Ectodermal cell (in vitro differentiated cells): ENCODE measurements around the gene MTREX.

ENCODE experiments used
- H3K27ac ChIP-seq: 2 replicates; pipeline ENCODE4 v1.7.0; 2013; ENCODE audit warnings: mild to moderate bottlenecking, low read depth, low read length; ENCODE audit not compliant: insufficient read depth, poor library complexity, severe bottlenecking
- H3K27me3 ChIP-seq: 2 replicates; pipeline ENCODE4 v1.7.0; 2013; ENCODE audit warnings: mild to moderate bottlenecking, low read length; ENCODE audit not compliant: insufficient read depth, control insufficient read depth, poor library complexity, severe bottlenecking
- H3K36me3 ChIP-seq: one replicate; pipeline ENCODE4 v1.7.0; 2013; ENCODE audit warnings: low read length; ENCODE audit not compliant: control insufficient read depth, insufficient read depth
- H3K4me1 ChIP-seq: one replicate; pipeline ENCODE4 v1.7.0; 2013; ENCODE audit warnings: low read length; ENCODE audit not compliant: control insufficient read depth, insufficient read depth
- H3K4me3 ChIP-seq: 2 replicates; pipeline ENCODE4 v1.7.0; 2013; ENCODE audit warnings: low read depth, low read length, control low read depth; ENCODE audit not compliant: insufficient read depth
- H3K9me3 ChIP-seq: 2 replicates; pipeline ENCODE4 v1.7.0; 2013; ENCODE audit warnings: mild to moderate bottlenecking, low read length, moderate library complexity; ENCODE audit not compliant: control insufficient read depth
- WGBS, 2 experiments: methylation state at CpG; one replicate each; pipeline ENCODE4 v1.1.7; 2013; ENCODE audit warnings: missing lambda C conversion rate in 2 of 2; 5-methylcytosine and 5-hydroxymethylcytosine counted together

MTREX gene

GRCh38 chr5:55454282-55454681 lies 146.5 kb downstream of the MTREX start:
- Histone ChIP-seq H3K9me3 (no peaks in the 10 kb centered on the region), H3K36me3 (no peaks in the 10 kb centered on the region), H3K27me3 (no peaks in the 10 kb centered on the region), H3K4me3 (no peak overlapping the region), H3K27ac (no peak overlapping the region), H3K4me1 (no peaks in the 10 kb centered on the region)
- WGBS, 2 experiments, result 98 to 100% methylated on average over 1 of the region's 2 CpGs

- Histone ChIP-seq H3K9me3 (no peaks in the 10 kb centered on the region), H3K4me3 (no peak overlapping the region), H3K27ac (no peak overlapping the region), H3K36me3 (no peaks in the 10 kb centered on the region), H3K27me3 (no peaks in the 10 kb centered on the region), H3K4me1 (no peaks in the 10 kb centered on the region)
- WGBS, 2 experiments, result 94 to 100% methylated on average over 1 to 3 of the region's 3 CpGs
These were observed 148.6 kb downstream of the MTREX start for GRCh38 chr5:55456216-55456895.

- no peaks in the 10 kb centered on the region for H3K4me1 ChIP-seq
- H3K27me3 ChIP-seq, result no peaks in the 10 kb centered on the region
- H3K36me3 ChIP-seq, result no peaks in the 10 kb centered on the region
- H3K27ac ChIP-seq, result no peak overlapping the region
- WGBS, 2 experiments, result 73 to 76% methylated on average over 1 to 2 of the region's 2 CpGs
- H3K4me3 ChIP-seq, result no peak overlapping the region
- no peaks in the 10 kb centered on the region for H3K9me3 ChIP-seq
These were observed 151.8 kb downstream of the MTREX start for GRCh38 chr5:55459572-55459971.

GRCh38 chr5:55463613-55464012 lies 155.8 kb downstream of the MTREX start:
- Histone ChIP-seq H3K4me3 (no peak overlapping the region), H3K36me3 (no peaks in the 10 kb centered on the region), H3K27ac (no peak overlapping the region), H3K4me1 (no peaks in the 10 kb centered on the region), H3K27me3 (no peaks in the 10 kb centered on the region), H3K9me3 (no peaks in the 10 kb centered on the region)
- 90 to 98% methylated on average over 2 to 3 of the region's 3 CpGs for WGBS, 2 experiments

GRCh38 chr5:55467862-55468551 lies 160.2 kb downstream of the MTREX start:
- Histone ChIP-seq H3K4me1 (no peaks in the 10 kb centered on the region), H3K36me3 (no peaks in the 10 kb centered on the region), H3K27me3 (no peaks in the 10 kb centered on the region), H3K9me3 (no peaks in the 10 kb centered on the region), H3K27ac (no peak overlapping the region), H3K4me3 (no peak overlapping the region)
- 94 to 96% methylated on average over 5 of the region's 5 CpGs for WGBS, 2 experiments

- Histone ChIP-seq H3K27me3 (no peaks in the 10 kb centered on the region), H3K36me3 (no peaks in the 10 kb centered on the region), H3K27ac (no peak overlapping the region), H3K4me3 (no peak overlapping the region), H3K4me1 (no peaks in the 10 kb centered on the region), H3K9me3 (no peaks in the 10 kb centered on the region)
These were observed 162.1 kb downstream of the MTREX start for GRCh38 chr5:55469839-55470238.

- 91 to 97% methylated on average over 1 of the region's 1 CpG for WGBS, 2 experiments
These were observed 162.5 kb downstream of the MTREX start for GRCh38 chr5:55470282-55470681.

GRCh38 chr5:55471468-55471867 lies 163.7 kb downstream of the MTREX start:
- H3K4me1 ChIP-seq, result no peaks in the 10 kb centered on the region
- no peaks in the 10 kb centered on the region for H3K9me3 ChIP-seq
- H3K27ac ChIP-seq, result no peak overlapping the region
- WGBS, 2 experiments, result 93% methylated on average over 1 of the region's 1 CpG; no CpG with 5 or more reads in 1 of the 2 experiments
- H3K27me3 ChIP-seq, result no peaks in the 10 kb centered on the region
- H3K36me3 ChIP-seq, result no peaks in the 10 kb centered on the region
- H3K4me3 ChIP-seq, result no peak overlapping the region

More at GRCh38 chr5:55470282-55470681, 162.5 kb downstream of the MTREX start:
- no peaks in the 10 kb centered on the region for H3K36me3 ChIP-seq
- H3K27me3 ChIP-seq, result no peaks in the 10 kb centered on the region
- no peaks in the 10 kb centered on the region for H3K9me3 ChIP-seq
- H3K27ac ChIP-seq, result no peak overlapping the region
- H3K4me3 ChIP-seq, result no peak overlapping the region
- no peaks in the 10 kb centered on the region for H3K4me1 ChIP-seq

- H3K4me1 ChIP-seq, result no peaks in the 10 kb centered on the region
- H3K27me3 ChIP-seq, result no peaks in the 10 kb centered on the region
- WGBS, 2 experiments, result 92 to 100% methylated on average over 1 of the region's 1 CpG
- no peaks in the 10 kb centered on the region for H3K9me3 ChIP-seq
- no peak overlapping the region for H3K27ac ChIP-seq
- H3K4me3 ChIP-seq, result no peak overlapping the region
- H3K36me3 ChIP-seq, result no peaks in the 10 kb centered on the region
These were observed 164.9 kb downstream of the MTREX start for GRCh38 chr5:55472642-55473041.
